ENCODE data around the gene RAP2A.

Gene RAP2A

GRCh38 chr13:97492257-97492656 is 58.3 kb downstream of the RAP2A start:
- DNase-seq (ENCODE audit: insufficient read length, low spot score) (no peak), FAIRE-seq (no peak)

GRCh38 chr13:97492684-97493371 is 58.9 kb downstream of the RAP2A start:
- DNase-seq (ENCODE audit: insufficient read length, low spot score) (no peak), FAIRE-seq (no peak)

GRCh38 chr13:97493456-97493855 is 59.5 kb downstream of the RAP2A start:
- no peak for FAIRE-seq

GRCh38 chr13:97495678-97496077 is 61.7 kb downstream of the RAP2A start:
- FAIRE-seq = no peak
- no peak for DNase-seq (ENCODE audit: insufficient read length, low spot score)

More at GRCh38 chr13:97493456-97493855, 59.5 kb downstream of the RAP2A start:
- no peak for DNase-seq (ENCODE audit: insufficient read length, low spot score)

GRCh38 chr13:97496511-97496910 is 62.5 kb downstream of the RAP2A start:
- no peak for DNase-seq (ENCODE audit: insufficient read length, low spot score)
- no peak for FAIRE-seq

GRCh38 chr13:97497400-97497799 is 63.4 kb downstream of the RAP2A start:
- FAIRE-seq (no peak), DNase-seq (ENCODE audit: insufficient read length, low spot score) (no peak)

- DNase-seq (ENCODE audit: insufficient read length, low spot score) = no peak
- FAIRE-seq = no peak
Measured at GRCh38 chr13:97498419-97498818, 64.5 kb downstream of the RAP2A start.

- FAIRE-seq = no peak
- DNase-seq (ENCODE audit: insufficient read length, low spot score) = no peak
Measured at GRCh38 chr13:97499181-97499580, 65.2 kb downstream of the RAP2A start.

GRCh38 chr13:97502181-97502580 is 68.2 kb downstream of the RAP2A start:
- DNase-seq (ENCODE audit: insufficient read length, low spot score) (no peak), FAIRE-seq (no peak)

GRCh38 chr13:97502706-97503105 is 68.7 kb downstream of the RAP2A start:
- FAIRE-seq = no peak
- no peak for DNase-seq (ENCODE audit: insufficient read length, low spot score)

- FAIRE-seq = no peak
- DNase-seq (ENCODE audit: insufficient read length, low spot score) = no peak
Measured at GRCh38 chr13:97505017-97505416, 71.0 kb downstream of the RAP2A start.

GRCh38 chr13:97506511-97506910 is 72.5 kb downstream of the RAP2A start:
- FAIRE-seq = no peak
- no peak for DNase-seq (ENCODE audit: insufficient read length, low spot score)

- FAIRE-seq = no peak
- no peak for DNase-seq (ENCODE audit: insufficient read length, low spot score)
Measured at GRCh38 chr13:97512732-97513131, 78.8 kb downstream of the RAP2A start.

GRCh38 chr13:97515643-97516042 is 81.7 kb downstream of the RAP2A start:
- FAIRE-seq (no peak), DNase-seq (ENCODE audit: insufficient read length, low spot score) (no peak)

- DNase-seq (ENCODE audit: insufficient read length, low spot score) (no peak), FAIRE-seq (no peak)
Measured at GRCh38 chr13:97517967-97518366, 84.0 kb downstream of the RAP2A start.

All from HTR-8/SVneo (cell line).